Keratinocyte (primary cell): ENCODE results near the gene PRMT2.

Experiments
- CTCF ChIP-seq, 3 experiments: IDR thresholded peaks in 1 of 3; conservative IDR thresholded peaks in 1 of 3; optimal IDR thresholded peaks in 1 of 3; 2 replicates in 2 of 3; 3 replicates in 1 of 3; pipeline versions ENCODE3 to v1.5.1; 2011; ENCODE audit warnings: low read length in 3 of 3, mild to moderate bottlenecking in 3 of 3, moderate library complexity in 2 of 3, control low read depth in 1 of 3, inconsistent platforms in 1 of 3; ENCODE audit not compliant: insufficient read depth in 2 of 3; ENCODE audit errors: extremely low read depth in 1 of 3
- EZH2 ChIP-seq: IDR thresholded peaks from one replicate; pipeline ENCODE4 v1.6.1; 2012; ENCODE audit warnings: inconsistent platforms, mild to moderate bottlenecking, low read length, moderate library complexity

GRCh38 chr21:46616050-46616449 is 19.4 kb upstream of the PRMT2 start:
- TF ChIP-seq EZH2 (no peak), CTCF (optimal IDR thresholded peaks at IDR 0.05 in 1 of 3, IDR thresholded peaks at IDR 0.05 in 1 of 3, conservative IDR thresholded peaks at IDR 0.05 in 1 of 3; ENCODE audit: extremely low read depth in 1 of 3, insufficient read depth in 2 of 3, low read length in 3 of 3) (no peak)
